Spleen (tissue), 11 donors: Measurements from ENCODE around the gene DLEC1. TPM values are rescaled to one million over a fixed set of nuclear protein-coding genes. Genes with fewer than 3 reads are reported as not detected.

ENCODE experiments used
- DNase-seq: peaks from one replicate; pipeline ENCODE4 v3.0.0-alpha.2; 2020
- H3K27ac ChIP-seq, 8 donors: fragments of 200-600 bp; sonication (generic) in 7 of 8; 1 replicate in 4 of 8; 2 replicates in 4 of 8; pipeline versions ENCODE4 v1.5.0 to v1.8.0; 2016 to 2021; ENCODE audit warnings: inconsistent platforms in 4 of 8, mild to moderate bottlenecking in 4 of 8, moderate library complexity in 1 of 8
- H3K27me3 ChIP-seq, 7 donors: fragments of 200-600 bp; sonication (generic) in 6 of 7; replicated peaks in 1 of 7; 1 replicate in 4 of 7; 2 replicates in 3 of 7; pipeline versions ENCODE4 v1.5.0 to v1.8.0; 2016 to 2021; ENCODE audit warnings: inconsistent platforms in 3 of 7, mild to moderate bottlenecking in 1 of 7
- H3K36me3 ChIP-seq, 6 donors: fragments of 200-600 bp; sonication (generic) in 5 of 6; 1 replicate in 4 of 6; 2 replicates in 2 of 6; pipeline versions ENCODE4 v1.5.0 to v1.8.0; 2016 to 2021; ENCODE audit warnings: inconsistent platforms in 2 of 6
- H3K4me1 ChIP-seq, 6 donors: fragments of 200-600 bp; sonication (generic) in 5 of 6; 1 replicate in 3 of 6; 2 replicates in 3 of 6; pipeline versions ENCODE4 v1.5.0 to v1.8.0; 2016 to 2021; ENCODE audit warnings: inconsistent platforms in 3 of 6
- H3K4me3 ChIP-seq, 8 donors: fragments of 200-600 bp; sonication (generic) in 7 of 8; 1 replicate in 4 of 8; 2 replicates in 4 of 8; pipeline versions ENCODE4 v1.5.0 to v1.8.0; 2016 to 2021; ENCODE audit warnings: inconsistent platforms in 4 of 8, mild to moderate bottlenecking in 4 of 8, moderate library complexity in 2 of 8
- H3K9me3 ChIP-seq, 8 donors: fragments of 200-600 bp; sonication (generic) in 7 of 8; 1 replicate in 4 of 8; 2 replicates in 4 of 8; pipeline versions ENCODE4 v1.5.0 to v1.8.0; 2016 to 2021; ENCODE audit warnings: inconsistent platforms in 4 of 8
- POLR2A ChIP-seq, 3 donors: fragments of 450-650 bp; IDR thresholded peaks; one replicate each; pipeline ENCODE4 v1.5.1; 2017; ENCODE audit warnings: antibody characterized with exemption in 3 of 3, mild to moderate bottlenecking in 1 of 3
- POLR2AphosphoS5 ChIP-seq, 3 donors: sonication (generic); formaldehyde crosslinking; IDR thresholded peaks; one replicate each; pipeline ENCODE4 v1.5.1; 2017; ENCODE audit warnings: antibody characterized with exemption in 3 of 3
- WGBS, 5 donors: extraction: QIAGEN DNeasy Blood & Tissue Kit in 3 of 5; methylation state at CpG; one replicate each; pipeline versions ENCODE4 v1.1.5 to v1.1.7; 2013 to 2018; 5-methylcytosine and 5-hydroxymethylcytosine counted together
- intact Hi-C: fragments of 100-400 bp; cut with DNase I; formaldehyde crosslinking; loops from one replicate; pipeline ENCODE4 v1.15.0; 2023; ENCODE audit warnings: low total_unique reads
- polyA plus RNA-seq, 3 donors: library from polyadenylated mRNA; stranded (reverse); fragments of 200-250 nt; gene quantifications; one replicate each; pipeline ENCODE4 v1.2.1, GENCODE V29; 2013
- total RNA-seq, 7 donors: library from RNA; depleted of rRNA in 3 of 7; stranded (reverse); fragments of >200 nt in 3 of 7; fragmentation: NEBNext Ultra II Directional in 4 of 7; extraction: Animal tissue kit (Norgen Biotek cat#: 25700) in 4 of 7; gene quantifications; one replicate each; pipeline versions ENCODE4 v1.1.0 to v1.2.1, GENCODE V29; 2016 to 2021
- TF ChIP-seq, protein P1 (sequence below), 11 experiments: fragments of 200-600 bp in 7 of 11; fragments of 450-650 bp in 4 of 11; sonication (generic) in 4 of 11; IDR thresholded peaks in 8 of 11; conservative IDR thresholded peaks in 3 of 11; 1 replicate in 7 of 11; 2 replicates in 4 of 11; pipeline versions ENCODE4 v1.4.0 to v1.8.0; 2016 to 2021; ENCODE audit warnings: antibody characterized with exemption in 11 of 11, inconsistent platforms in 4 of 11, mild to moderate bottlenecking in 1 of 11
- donor health status: healthy with polysubstance abuse.
- donor health status: DM: no; HTN: no; CAD: no; lungs with moderate emphysema.
- donor health status: DM: no; HTN: no; CAD: no.
- donor health status: Bipolar disorder and iron deficiency.
- donor health status: healthy.
- donor health status: DM: no; HTN: no; CAD: no.
- donor health status: DM: yes; HTN: yes; CAD: no.

The DLEC1 gene
- total and polyA plus RNA-seq, 10 donors = 0.36 to 2.3 (median 0.88) TPM

DNA sequence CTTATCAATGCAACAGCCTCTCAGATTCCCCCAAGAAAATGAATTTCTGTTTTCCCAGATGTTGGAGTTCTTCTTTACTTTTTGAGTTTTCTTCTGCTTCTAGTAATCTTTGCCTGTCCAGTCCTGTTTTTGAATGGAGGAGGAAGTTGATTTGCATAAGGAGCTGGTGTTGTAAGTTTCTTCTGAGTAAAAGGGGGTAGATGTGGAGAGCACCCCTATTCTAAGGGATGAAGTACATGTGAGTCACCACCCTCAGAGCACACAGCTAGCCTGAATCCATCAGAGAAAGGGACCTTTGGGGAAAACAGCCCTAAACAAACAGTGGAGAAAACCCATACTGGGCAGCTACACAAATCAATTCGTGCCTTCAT, 63.4 kb downstream of the DLEC1 start:
- Histone ChIP-seq H3K36me3 (no peaks in the 10 kb centered on the region), H3K27ac (peak overlapping the region in 5 of 8 donors; percentile 2 to 79 (median 52)), H3K4me1 (peaks cover 0 to 32% (median 12%) of the 10 kb centered on the region in 6 donors), H3K27me3 (no peaks in the 10 kb centered on the region), H3K4me3 (no peak overlapping the region), H3K9me3 (peaks cover 0 to 24% (median 14%) of the 10 kb centered on the region in 8 donors)
- WGBS, 5 donors = 55 to 80% (median 73%) methylated on average over 1 of the region's 1 CpG
- TF ChIP-seq, protein P1, sequence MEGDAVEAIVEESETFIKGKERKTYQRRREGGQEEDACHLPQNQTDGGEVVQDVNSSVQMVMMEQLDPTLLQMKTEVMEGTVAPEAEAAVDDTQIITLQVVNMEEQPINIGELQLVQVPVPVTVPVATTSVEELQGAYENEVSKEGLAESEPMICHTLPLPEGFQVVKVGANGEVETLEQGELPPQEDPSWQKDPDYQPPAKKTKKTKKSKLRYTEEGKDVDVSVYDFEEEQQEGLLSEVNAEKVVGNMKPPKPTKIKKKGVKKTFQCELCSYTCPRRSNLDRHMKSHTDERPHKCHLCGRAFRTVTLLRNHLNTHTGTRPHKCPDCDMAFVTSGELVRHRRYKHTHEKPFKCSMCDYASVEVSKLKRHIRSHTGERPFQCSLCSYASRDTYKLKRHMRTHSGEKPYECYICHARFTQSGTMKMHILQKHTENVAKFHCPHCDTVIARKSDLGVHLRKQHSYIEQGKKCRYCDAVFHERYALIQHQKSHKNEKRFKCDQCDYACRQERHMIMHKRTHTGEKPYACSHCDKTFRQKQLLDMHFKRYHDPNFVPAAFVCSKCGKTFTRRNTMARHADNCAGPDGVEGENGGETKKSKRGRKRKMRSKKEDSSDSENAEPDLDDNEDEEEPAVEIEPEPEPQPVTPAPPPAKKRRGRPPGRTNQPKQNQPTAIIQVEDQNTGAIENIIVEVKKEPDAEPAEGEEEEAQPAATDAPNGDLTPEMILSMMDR (IDR thresholded peaks at IDR 0.05 in 8 of 11, conservative IDR thresholded peaks at IDR 0.05 in 3 of 11) = no peak
- no peak for TF ChIP-seq POLR2AphosphoS5 (IDR thresholded peaks at IDR 0.05)
- TF ChIP-seq POLR2A (IDR thresholded peaks at IDR 0.05) = no peak
- intact Hi-C loops = no loop called here
- no peak for DNase-seq

DNA sequence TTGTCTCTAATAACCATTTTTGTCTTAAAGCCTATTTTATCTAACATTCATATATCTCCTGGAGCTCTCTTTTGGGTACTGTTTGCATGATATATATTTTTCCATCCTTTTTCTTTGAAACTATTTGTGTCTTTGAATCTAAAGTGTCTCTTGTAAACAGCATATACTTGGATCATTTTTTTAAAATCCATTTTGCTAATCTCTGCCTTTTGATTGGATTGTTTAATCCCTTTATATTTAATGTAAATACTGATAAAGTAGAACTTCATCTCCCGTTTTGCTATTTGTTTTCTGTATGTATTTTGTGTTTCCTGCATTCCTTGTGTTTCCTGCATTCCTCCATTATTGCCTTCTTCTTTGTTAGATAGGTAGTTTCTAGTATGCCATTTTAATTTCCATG, 66.5 kb downstream of the DLEC1 start:
- H3K27me3 ChIP-seq = no peaks in the 10 kb centered on the region
- TF ChIP-seq, protein P1 (IDR thresholded peaks at IDR 0.05 in 8 of 11, conservative IDR thresholded peaks at IDR 0.05 in 3 of 11) = no peak
- TF ChIP-seq POLR2A (IDR thresholded peaks at IDR 0.05) (no peak), POLR2AphosphoS5 (IDR thresholded peaks at IDR 0.05) (no peak)
- H3K9me3 ChIP-seq = peaks cover 0 to 24% (median 14%) of the 10 kb centered on the region in 8 donors
- DNase-seq = no peak
- no peak overlapping the region for H3K27ac ChIP-seq
- intact Hi-C loops = no loop called here
- no peaks in the 10 kb centered on the region for H3K36me3 ChIP-seq
- H3K4me1 ChIP-seq = peaks cover 0 to 44% (median 9%) of the 10 kb centered on the region in 6 donors
- H3K4me3 ChIP-seq = no peak overlapping the region
- 63 to 87% (median 75%) methylated on average over 1 of the region's 1 CpG for WGBS, 5 donors

DNA sequence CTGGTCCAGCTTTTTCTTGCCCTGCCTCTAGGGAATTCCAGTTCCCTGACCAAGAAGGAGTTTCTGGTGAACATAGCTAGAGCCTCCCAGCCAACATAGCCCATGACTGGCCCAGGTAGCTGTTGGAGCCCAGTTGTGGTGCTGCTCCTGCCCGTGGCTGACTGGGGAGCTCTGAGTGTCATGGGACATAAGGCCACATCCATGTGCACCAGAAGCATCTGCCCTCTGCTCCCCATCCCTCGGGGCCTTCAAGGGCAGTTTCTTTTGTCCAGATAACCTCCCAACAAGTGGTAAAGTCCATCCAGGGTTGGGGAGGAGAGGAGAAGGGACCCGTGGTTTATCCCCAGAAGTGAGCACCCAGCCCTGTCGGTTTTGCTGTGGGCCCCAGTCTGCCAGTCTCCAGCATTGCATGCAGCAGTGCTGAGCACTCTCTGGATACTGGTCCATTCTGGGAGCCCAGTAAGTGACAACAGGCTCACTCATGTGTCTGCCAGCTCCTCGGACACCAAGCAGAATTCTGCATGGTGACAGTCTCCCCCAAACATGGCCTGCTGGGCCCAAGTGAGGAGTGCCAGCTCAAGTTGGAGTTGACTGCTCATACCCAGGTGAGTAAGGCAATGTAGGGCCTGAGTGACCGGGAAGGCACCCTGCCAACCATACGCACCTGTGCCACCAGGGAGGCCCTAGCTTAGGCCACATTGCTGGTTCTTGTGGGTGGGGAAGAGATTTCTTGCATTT, 69.1 kb downstream of the DLEC1 start:
- Histone ChIP-seq H3K4me1 (peaks cover 0 to 28% (median 5%) of the 10 kb centered on the region in 6 donors), H3K9me3 (peaks cover 0 to 24% (median 14%) of the 10 kb centered on the region in 8 donors), H3K27me3 (no peaks in the 10 kb centered on the region), H3K4me3 (no peak overlapping the region), H3K27ac (peak overlapping the region in 5 of 8 donors; percentile 1 to 72 (median 33)), H3K36me3 (no peaks in the 10 kb centered on the region)
- TF ChIP-seq POLR2A (IDR thresholded peaks at IDR 0.05) = no peak
- TF ChIP-seq, protein P1 (IDR thresholded peaks at IDR 0.05 in 8 of 11, conservative IDR thresholded peaks at IDR 0.05 in 3 of 11) = no peak
- TF ChIP-seq POLR2AphosphoS5 (IDR thresholded peaks at IDR 0.05) = no peak
- DNase-seq = no peak
- 76 to 97% (median 88%) methylated on average over 6 to 7 of the region's 7 CpGs for WGBS, 5 donors
- intact Hi-C loops = no loop called here
